HEK293 (cell line): ENCODE results near the gene SEMG2.
A peak's percentile ranks its signal among the peaks of the same experiment; 100 is the strongest.

Source experiments
- CTCF ChIA-PET: fragments of 350-600 bp; formaldehyde crosslinking; extraction: SDS; loops from one replicate; lab custom pipeline; 2021; ENCODE audit warnings: antibody characterized with exemption; lab: Yijun Ruan, JAX
- POLR2A ChIA-PET: fragments of 300-600 bp; formaldehyde crosslinking; extraction: SDS; loops from one replicate; lab custom pipeline; 2020; ENCODE audit warnings: antibody characterized with exemption, inconsistent platforms; lab: Yijun Ruan, JAX
- H3K27ac ChIP-seq: fragments of 200-500 bp; sonication (Bioruptor generic); 2 replicates; pipeline ENCODE4 v1.5.1; 2014; ENCODE audit warnings: low read depth, low read length, control low read depth, inconsistent platforms; ENCODE audit errors: extremely low read depth
- H3K36me3 ChIP-seq, 2 experiments: fragments of 200-500 bp in 1 of 2; sonication (Bioruptor generic) in 1 of 2; 1 replicate in 1 of 2; 2 replicates in 1 of 2; pipeline ENCODE4 v1.5.1; 2014 to 2017; ENCODE audit warnings: inconsistent platforms in 2 of 2, low read length in 2 of 2; ENCODE audit not compliant: control insufficient read depth in 2 of 2, insufficient read depth in 1 of 2
- H3K4me1 ChIP-seq: fragments of 200-500 bp; sonication (Bioruptor generic); 2 replicates; pipeline ENCODE4 v1.5.1; 2014; ENCODE audit warnings: mild to moderate bottlenecking, low read length, inconsistent platforms; ENCODE audit not compliant: control insufficient read depth, insufficient read depth
- H3K4me3 ChIP-seq: 2 replicates; pipeline ENCODE4 v1.5.1; 2011; ENCODE audit warnings: low read depth, mild to moderate bottlenecking, control low read depth, low read length, moderate library complexity
- H3K9me3 ChIP-seq: fragments of 200-500 bp; sonication (Bioruptor generic); 2 replicates; pipeline ENCODE4 v1.5.1; 2014; ENCODE audit warnings: low read depth, low read length, inconsistent platforms; ENCODE audit not compliant: control insufficient read depth, insufficient read depth
- ELK4 ChIP-seq: IDR thresholded peaks from 2 replicates; pipeline ENCODE4 v1.6.1; 2011; ENCODE audit warnings: mild to moderate bottlenecking, low read depth, low read length, borderline replicate concordance
- PRDM2 ChIP-seq: fragments of 450-650 bp; formaldehyde crosslinking; IDR thresholded peaks from 2 replicates; pipeline ENCODE4 v1.5.1; 2016; ENCODE audit warnings: missing biosample characterization, missing genetic modification characterization, borderline replicate concordance
- SCRT2 ChIP-seq: fragments of 450-650 bp; formaldehyde crosslinking; IDR thresholded peaks from 2 replicates; pipeline ENCODE4 v1.5.1; 2016; ENCODE audit warnings: missing biosample characterization, missing genetic modification characterization
- ZBTB44 ChIP-seq: fragments of 450-650 bp; IDR thresholded peaks from 2 replicates; pipeline ENCODE4 v1.5.1; 2018; ENCODE audit warnings: missing biosample characterization, mild to moderate bottlenecking, missing genetic modification characterization
- ZBTB7A ChIP-seq: fragments of 450-650 bp; formaldehyde crosslinking; IDR thresholded peaks from 2 replicates; pipeline ENCODE4 v1.5.1; 2016; ENCODE audit warnings: low read depth, missing biosample characterization, missing genetic modification characterization
- ZFP37 ChIP-seq: fragments of 450-650 bp; formaldehyde crosslinking; IDR thresholded peaks from 2 replicates; pipeline ENCODE4 v1.5.1; 2016; ENCODE audit warnings: missing biosample characterization, missing genetic modification characterization
- ZFP69B ChIP-seq: fragments of 450-650 bp; formaldehyde crosslinking; IDR thresholded peaks from 2 replicates; pipeline ENCODE4 v1.5.1; 2016; ENCODE audit warnings: missing biosample characterization, missing genetic modification characterization
- ZNF202 ChIP-seq: fragments of 450-650 bp; formaldehyde crosslinking; IDR thresholded peaks from 2 replicates; pipeline ENCODE4 v1.5.1; 2016; ENCODE audit warnings: missing biosample characterization, missing genetic modification characterization, borderline replicate concordance
- ZNF292 ChIP-seq: fragments of 450-650 bp; formaldehyde crosslinking; IDR thresholded peaks from 2 replicates; pipeline ENCODE4 v1.5.1; 2016; ENCODE audit warnings: low read depth, missing biosample characterization, missing genetic modification characterization, borderline replicate concordance
- ZNF366 ChIP-seq: fragments of 450-650 bp; formaldehyde crosslinking; conservative IDR thresholded peaks from 2 replicates; pipeline ENCODE4 v1.5.1; 2016; ENCODE audit warnings: missing biosample characterization, missing genetic modification characterization
- ZNF544 ChIP-seq: fragments of 450-650 bp; formaldehyde crosslinking; IDR thresholded peaks from 2 replicates; pipeline ENCODE4 v1.5.0; 2017; ENCODE audit warnings: missing biosample characterization, missing genetic modification characterization
- ZNF561 ChIP-seq: fragments of 450-650 bp; IDR thresholded peaks from 2 replicates; pipeline ENCODE4 v1.5.1; 2018; ENCODE audit warnings: missing biosample characterization, missing genetic modification characterization, borderline replicate concordance
- ZNF596 ChIP-seq: fragments of 450-650 bp; IDR thresholded peaks from 2 replicates; pipeline ENCODE4 v1.5.0; 2018; ENCODE audit warnings: missing biosample characterization, mild to moderate bottlenecking, missing genetic modification characterization, moderate library complexity
- ZNF623 ChIP-seq: fragments of 450-650 bp; formaldehyde crosslinking; IDR thresholded peaks from 2 replicates; pipeline ENCODE4 v1.5.1; 2016; ENCODE audit warnings: missing biosample characterization, missing genetic modification characterization
- TF ChIP-seq, protein P1 (sequence below): fragments of 450-650 bp; formaldehyde crosslinking; IDR thresholded peaks from 2 replicates; pipeline ENCODE4 v1.5.1; 2017; ENCODE audit warnings: missing biosample characterization, missing genetic modification characterization

SEMG2 gene

GRCh38 chr20:45230631-45231030 lies 9.5 kb downstream of the SEMG2 start (continued):
- TF ChIP-seq ZNF544 (tag by site-specific recombination) (no peak), ZNF561 (tag by site-specific recombination) (no peak), ELK4 (no peak), ZFP37 (tag by site-specific recombination) (no peak), ZNF623 (no peak)
- TF ChIP-seq, protein P1, sequence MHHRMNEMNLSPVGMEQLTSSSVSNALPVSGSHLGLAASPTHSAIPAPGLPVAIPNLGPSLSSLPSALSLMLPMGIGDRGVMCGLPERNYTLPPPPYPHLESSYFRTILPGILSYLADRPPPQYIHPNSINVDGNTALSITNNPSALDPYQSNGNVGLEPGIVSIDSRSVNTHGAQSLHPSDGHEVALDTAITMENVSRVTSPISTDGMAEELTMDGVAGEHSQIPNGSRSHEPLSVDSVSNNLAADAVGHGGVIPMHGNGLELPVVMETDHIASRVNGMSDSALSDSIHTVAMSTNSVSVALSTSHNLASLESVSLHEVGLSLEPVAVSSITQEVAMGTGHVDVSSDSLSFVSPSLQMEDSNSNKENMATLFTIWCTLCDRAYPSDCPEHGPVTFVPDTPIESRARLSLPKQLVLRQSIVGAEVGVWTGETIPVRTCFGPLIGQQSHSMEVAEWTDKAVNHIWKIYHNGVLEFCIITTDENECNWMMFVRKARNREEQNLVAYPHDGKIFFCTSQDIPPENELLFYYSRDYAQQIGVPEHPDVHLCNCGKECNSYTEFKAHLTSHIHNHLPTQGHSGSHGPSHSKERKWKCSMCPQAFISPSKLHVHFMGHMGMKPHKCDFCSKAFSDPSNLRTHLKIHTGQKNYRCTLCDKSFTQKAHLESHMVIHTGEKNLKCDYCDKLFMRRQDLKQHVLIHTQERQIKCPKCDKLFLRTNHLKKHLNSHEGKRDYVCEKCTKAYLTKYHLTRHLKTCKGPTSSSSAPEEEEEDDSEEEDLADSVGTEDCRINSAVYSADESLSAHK = no peak

GRCh38 chr20:45235995-45236394 lies 14.8 kb downstream of the SEMG2 start:
- H3K9me3 ChIP-seq = no peaks in the 10 kb centered on the region
- H3K4me3 ChIP-seq = no peak overlapping the region
- H3K36me3 ChIP-seq = no peaks in the 10 kb centered on the region
- TF ChIP-seq ZNF292 (tag by site-specific recombination) = no peak
- peak; percentile 55 for TF ChIP-seq SCRT2
- TF ChIP-seq ZBTB44 (tag by site-specific recombination) = no peak
- H3K4me1 ChIP-seq = no peaks in the 10 kb centered on the region
- ChIA-PET CTCF (interaction anchor here (1.0 to 1.2 kb wide), 2 partner anchors 10 to 55 kb away, joined by 3 to 4 read pairs; no protein-coding TSS in a partner anchor), POLR2A (no interaction called here)
- H3K27ac ChIP-seq = no peak overlapping the region

GRCh38 chr20:45238139-45238538 lies 17.0 kb downstream of the SEMG2 start:
- Histone ChIP-seq H3K9me3 (no peaks in the 10 kb centered on the region), H3K4me1 (no peaks in the 10 kb centered on the region), H3K27ac (no peak overlapping the region), H3K36me3 (no peaks in the 10 kb centered on the region)
- CTCF ChIA-PET = interaction anchor here (0.7 kb wide), 1 partner anchor 477 kb away, joined by 8 read pairs; no protein-coding TSS in a partner anchor
- POLR2A ChIA-PET = interaction anchor here (0.6 kb wide), 1 partner anchor 13 kb away, joined by 4 read pairs; no protein-coding TSS in a partner anchor
- no peak for TF ChIP-seq ZNF292 (tag by site-specific recombination)
- no peak for TF ChIP-seq ZNF596 (tag by site-specific recombination)
- TF ChIP-seq ZFP69B (tag by site-specific recombination) = no peak
- peak; percentile 86 for TF ChIP-seq ZNF366 (tag by site-specific recombination)
- TF ChIP-seq, all 188 proteins: peak for 1
- H3K4me3 ChIP-seq = no peak overlapping the region

GRCh38 chr20:45246109-45246508 lies 24.9 kb downstream of the SEMG2 start:
- Histone ChIP-seq H3K27ac (no peak overlapping the region), H3K9me3 (no peaks in the 10 kb centered on the region), H3K36me3 (no peaks in the 10 kb centered on the region), H3K4me1 (peaks cover 23% of the 10 kb centered on the region), H3K4me3 (no peak overlapping the region)
- ChIA-PET CTCF (interaction anchor here (0.5 to 2.9 kb wide), 6 partner anchors 8 to 48 kb away, joined by 4 to 15 read pairs (median 4); partner anchors contain the start of gene SLPI), POLR2A (no interaction called here)
- no peak for TF ChIP-seq PRDM2 (tag by site-specific recombination)
- TF ChIP-seq ZBTB7A (tag by site-specific recombination) = no peak
- no peak for TF ChIP-seq ZNF202 (tag by site-specific recombination)
